GM23248 (cell line): ENCODE measurements around the gene ROR1. TPM values are rescaled to one million over a fixed set of nuclear protein-coding genes. Genes with fewer than 3 reads are reported as not detected.
A peak's percentile ranks its signal among the peaks of the same experiment; 100 is the strongest.

Experiments
- DNase-seq: peaks from one replicate; pipeline ENCODE4 v3.0.0-alpha.2; 2015
- H2AFZ ChIP-seq: fragments of 200-600 bp; sonication (generic); 2 replicates; pipeline ENCODE4 v1.6.1; 2016; ENCODE audit warnings: antibody characterized with exemption
- H3F3A ChIP-seq: fragments of 200-600 bp; sonication (generic); 2 replicates; pipeline ENCODE4 v1.6.1; 2016; ENCODE audit warnings: mild to moderate bottlenecking, antibody characterized with exemption, mixed run types; ENCODE audit not compliant: insufficient read depth
- H3K27ac ChIP-seq: fragments of 200-600 bp; sonication (generic); 2 replicates; pipeline ENCODE4 v1.5.1; 2016; ENCODE audit warnings: mild to moderate bottlenecking
- H3K27me3 ChIP-seq: fragments of 200-600 bp; sonication (generic); replicated peaks from 2 replicates; pipeline ENCODE4 v1.6.1; 2016; ENCODE audit warnings: mild to moderate bottlenecking; ENCODE audit not compliant: insufficient read depth
- H3K36me3 ChIP-seq: fragments of 200-600 bp; sonication (generic); 2 replicates; pipeline ENCODE4 v1.6.1; 2016; ENCODE audit warnings: low read depth, mild to moderate bottlenecking
- H3K4me1 ChIP-seq: fragments of 200-600 bp; sonication (generic); 2 replicates; pipeline ENCODE4 v1.6.1; 2016; ENCODE audit warnings: mild to moderate bottlenecking; ENCODE audit not compliant: insufficient read depth
- H3K4me2 ChIP-seq: fragments of 200-600 bp; sonication (generic); one replicate; pipeline ENCODE4 v1.6.1; 2016; ENCODE audit warnings: mild to moderate bottlenecking; ENCODE audit not compliant: unreplicated experiment
- H3K4me3 ChIP-seq: fragments of 200-600 bp; sonication (generic); 2 replicates; pipeline ENCODE4 v1.5.1; 2016; ENCODE audit warnings: mild to moderate bottlenecking
- H3K79me2 ChIP-seq: fragments of 200-600 bp; sonication (generic); 2 replicates; pipeline ENCODE4 v1.6.1; 2016; ENCODE audit warnings: mild to moderate bottlenecking; ENCODE audit not compliant: insufficient read depth
- H3K9ac ChIP-seq: fragments of 200-600 bp; sonication (generic); 2 replicates; pipeline ENCODE4 v1.6.1; 2016; ENCODE audit warnings: mild to moderate bottlenecking
- H3K9me2 ChIP-seq: fragments of 200-600 bp; sonication (generic); 2 replicates; pipeline ENCODE4 v1.6.1; 2016; ENCODE audit warnings: mixed run types, mild to moderate bottlenecking, moderate library complexity; ENCODE audit not compliant: insufficient read depth
- H3K9me3 ChIP-seq: fragments of 200-600 bp; sonication (generic); one replicate; pipeline ENCODE4 v1.6.1; 2017; ENCODE audit warnings: low read depth
- H4K20me1 ChIP-seq: fragments of 200-600 bp; sonication (generic); 2 replicates; pipeline ENCODE4 v1.6.0; 2016; ENCODE audit not compliant: insufficient read depth
- EZH2 ChIP-seq: fragments of 200-600 bp; sonication (generic); IDR thresholded peaks from 2 replicates; pipeline ENCODE4 v1.6.1; 2018; ENCODE audit warnings: antibody characterized with exemption, mild to moderate bottlenecking; ENCODE audit not compliant: insufficient read depth, poor library complexity, severe bottlenecking
- EZH2phosphoT487 ChIP-seq: fragments of 200-600 bp; sonication (generic); IDR thresholded peaks from 2 replicates; pipeline ENCODE4 v1.6.1; 2018; ENCODE audit warnings: antibody characterized with exemption, moderate library complexity, mild to moderate bottlenecking, low read depth; ENCODE audit not compliant: insufficient read depth
- WGBS, 2 experiments: methylation state at CpG; one replicate each; pipeline ENCODE4 v1.1.6; 2015 to 2017; ENCODE audit warnings: low lambda C conversion rate in 2 of 2, low coverage in 1 of 2; ENCODE audit errors: missing lambda C conversion rate in 2 of 2; 5-methylcytosine and 5-hydroxymethylcytosine counted together
- in situ Hi-C: fragments of 300-500 bp; cut with MboI; formaldehyde crosslinking; loops from 2 replicates; pipeline ENCODE4 v1.15.0; 2020
- polyA plus RNA-seq: library from polyadenylated mRNA; unstranded; fragments of >200 nt; fragmentation: Nextera tagmentation; extraction: Ambion mirVana; gene quantifications from 2 replicates; pipeline ENCODE4 v1.2.1, GENCODE V29; 2016
- total RNA-seq: library from RNA; depleted of rRNA; stranded (reverse); fragments of >200 nt; shearing (Covaris generic); gene quantifications from 2 replicates; pipeline ENCODE4 v1.2.3, GENCODE V29; 2014

ROR1 gene
- total and polyA plus RNA-seq, 2 experiments from 2014 or later = 12.0 to 13.3 TPM

DNA sequence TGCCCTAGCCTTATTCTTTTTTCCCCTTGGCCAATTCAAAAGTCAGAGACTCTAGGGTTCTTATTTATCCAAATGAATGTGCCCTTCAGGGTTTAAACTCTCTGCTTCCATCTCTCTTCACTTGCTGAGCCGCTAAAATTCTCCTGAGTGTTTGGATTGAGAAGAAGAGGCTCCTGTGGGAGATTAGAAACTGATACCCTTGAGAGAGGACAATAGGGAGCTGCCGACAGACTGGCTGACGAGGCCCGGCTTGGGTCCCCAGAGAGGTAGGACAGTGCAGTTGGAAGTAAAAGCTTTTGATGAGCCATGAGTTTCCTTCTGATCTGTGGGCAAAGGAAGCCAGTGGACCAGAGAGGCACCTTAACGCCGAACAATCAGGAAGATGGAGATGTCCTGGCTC is 388.3 kb downstream of the ROR1 start:
- H3K4me3 ChIP-seq = no peak overlapping the region
- WGBS, 2 experiments = 94 to 96% methylated on average over 6 of the region's 6 CpGs

DNA sequence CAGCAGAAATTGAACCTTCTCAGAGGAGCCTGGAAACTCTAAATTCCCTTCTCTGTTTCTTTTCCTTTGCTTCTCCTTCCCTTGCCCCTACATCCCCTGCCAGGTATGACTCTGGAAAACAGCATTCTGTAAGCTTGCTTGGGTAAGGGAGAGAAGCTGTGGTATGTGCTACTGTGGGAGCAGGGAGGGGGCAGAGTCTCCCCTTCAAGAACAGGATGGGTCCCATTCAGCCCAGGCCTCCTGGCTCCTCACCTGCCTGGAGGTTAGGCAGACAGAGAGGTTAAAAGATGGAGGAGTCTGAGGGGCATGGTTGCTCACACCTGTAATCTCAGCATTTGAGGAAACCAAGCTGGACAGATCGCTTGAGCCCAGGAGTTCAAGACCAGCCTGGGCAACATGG is 389.0 kb downstream of the ROR1 start:
- Histone ChIP-seq H2AFZ (no peak overlapping the region), H3K27ac (no peak overlapping the region), H3K9me2 (no peaks in the 10 kb centered on the region), H3K4me2 (no peak overlapping the region), H3K79me2 (no peaks in the 10 kb centered on the region), H3K4me3 (no peak overlapping the region), H3K9me3 (no peaks in the 10 kb centered on the region), H4K20me1 (no peaks in the 10 kb centered on the region), H3K9ac (no peak overlapping the region), H3F3A (peaks cover 23% of the 10 kb centered on the region; the same call in 1 of the 2 replicates), H3K4me1 (peaks cover 28% of the 10 kb centered on the region), H3K27me3 (no peaks in the 10 kb centered on the region), H3K36me3 (no peaks in the 10 kb centered on the region)
- no peak for DNase-seq
- in situ Hi-C loops = no loop called here
- WGBS, 2 experiments = 63 to 100% methylated on average over 1 of the region's 1 CpG
- TF ChIP-seq EZH2 = no peak

More for the DNA sequence above, 388.3 kb downstream of the ROR1 start:
- Histone ChIP-seq H3K36me3 (no peaks in the 10 kb centered on the region), H2AFZ (no peak overlapping the region), H3F3A (peaks cover 19% of the 10 kb centered on the region; the same call in 1 of the 2 replicates), H3K79me2 (no peaks in the 10 kb centered on the region), H3K4me1 (peaks cover 28% of the 10 kb centered on the region), H3K9me3 (no peaks in the 10 kb centered on the region), H3K4me2 (no peak overlapping the region), H3K27ac (no peak overlapping the region), H3K9me2 (no peaks in the 10 kb centered on the region), H3K27me3 (no peaks in the 10 kb centered on the region), H3K9ac (no peak overlapping the region), H4K20me1 (no peaks in the 10 kb centered on the region)
- in situ Hi-C loops = no loop called here
- TF ChIP-seq EZH2 (no peak), EZH2phosphoT487 (no peak)
- DNase-seq = no peak

DNA sequence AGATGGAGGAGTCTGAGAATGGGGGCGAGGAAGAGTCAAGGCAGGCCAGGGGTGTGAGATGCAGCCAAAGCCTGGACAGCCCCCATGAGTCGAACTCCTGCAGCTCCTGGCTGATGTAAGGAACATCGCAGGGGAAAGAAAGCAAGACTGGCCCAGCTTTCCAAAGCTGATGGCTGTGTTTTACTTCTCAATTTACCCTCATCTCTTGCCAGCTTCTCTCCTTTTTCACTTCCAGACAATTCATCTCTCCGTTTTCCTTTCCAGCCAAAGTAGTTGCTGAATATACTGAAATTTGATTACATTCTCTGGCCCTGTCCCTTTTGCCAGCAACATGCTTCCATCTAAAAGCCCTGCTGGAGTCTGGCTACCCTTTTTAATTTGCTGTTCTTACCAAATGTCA is 389.6 kb downstream of the ROR1 start:
- Histone ChIP-seq H3K27ac (no peak overlapping the region), H3K9me3 (no peaks in the 10 kb centered on the region), H4K20me1 (no peaks in the 10 kb centered on the region), H3K79me2 (no peaks in the 10 kb centered on the region), H3K9me2 (no peaks in the 10 kb centered on the region), H2AFZ (no peak overlapping the region), H3F3A (peaks cover 23% of the 10 kb centered on the region; the same call in 1 of the 2 replicates), H3K27me3 (no peaks in the 10 kb centered on the region), H3K9ac (no peak overlapping the region), H3K4me2 (no peak overlapping the region), H3K4me3 (no peak overlapping the region), H3K4me1 (peaks cover 28% of the 10 kb centered on the region), H3K36me3 (no peaks in the 10 kb centered on the region)
- TF ChIP-seq EZH2 (no peak), EZH2phosphoT487 (no peak)
- in situ Hi-C loops = no loop called here
- WGBS, 2 experiments = 64 to 67% methylated on average over 4 of the region's 4 CpGs
- DNase-seq = no peak

DNA sequence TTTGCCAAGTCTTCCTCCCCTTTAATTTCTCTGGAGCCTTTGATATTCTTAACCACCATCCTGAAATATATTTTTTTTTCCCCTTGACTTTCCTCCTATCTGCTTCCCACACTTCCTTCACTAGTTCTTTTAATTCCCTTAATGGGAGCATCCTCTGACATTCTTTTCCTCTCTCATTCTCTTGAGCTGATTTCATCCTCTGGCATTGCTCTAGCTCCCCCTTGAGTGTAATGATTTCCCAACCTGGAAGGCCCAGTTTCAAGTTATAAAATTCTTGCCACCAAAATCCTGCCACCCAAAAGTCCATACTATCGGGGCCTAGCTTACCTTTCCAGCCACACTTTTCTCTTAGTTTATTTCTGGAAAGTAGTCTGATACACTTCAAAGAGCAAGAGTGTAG is 390.2 kb downstream of the ROR1 start:
- DNase-seq = peak; percentile 74

DNA sequence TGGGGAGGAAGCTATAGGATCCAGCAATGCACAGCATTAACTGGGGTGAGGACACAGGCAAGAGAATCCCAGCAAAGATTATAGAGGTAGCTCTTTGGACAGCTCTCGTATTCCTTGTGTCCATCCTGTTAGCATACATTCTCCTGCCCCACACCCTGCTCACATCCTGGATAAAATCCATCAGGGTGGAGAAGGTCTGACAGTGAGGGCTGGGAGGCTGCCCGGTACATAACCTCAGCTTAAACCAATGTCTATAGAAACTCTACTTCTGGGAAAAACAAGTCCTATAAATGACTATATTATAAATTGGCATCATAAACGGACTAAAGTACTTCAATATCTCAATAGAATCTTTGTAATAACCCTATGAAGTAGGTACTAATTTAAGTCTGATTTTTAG is 392.8 kb downstream of the ROR1 start:
- no peaks in the 10 kb centered on the region for H3K79me2 ChIP-seq
- H3K9ac ChIP-seq = no peak overlapping the region
- no peak overlapping the region for H3K4me3 ChIP-seq
- H3K36me3 ChIP-seq = no peaks in the 10 kb centered on the region
- H3K9me3 ChIP-seq = no peaks in the 10 kb centered on the region
- peak overlapping the region; percentile 26; the same call in 1 of the 2 replicates for H3K27ac ChIP-seq
- DNase-seq = no peak
- 76 to 79% methylated on average over 3 of the region's 3 CpGs for WGBS, 2 experiments
- peaks cover 24% of the 10 kb centered on the region for H3K4me1 ChIP-seq
- in situ Hi-C loops = no loop called here
- H2AFZ ChIP-seq = no peak overlapping the region
- TF ChIP-seq EZH2 (no peak), EZH2phosphoT487 (no peak)
- H3K27me3 ChIP-seq = no peaks in the 10 kb centered on the region
- no peak overlapping the region for H3K4me2 ChIP-seq
- no peaks in the 10 kb centered on the region for H3K9me2 ChIP-seq
- no peaks in the 10 kb centered on the region for H4K20me1 ChIP-seq
- peaks cover 22% of the 10 kb centered on the region for H3F3A ChIP-seq

More for the DNA sequence above, 390.2 kb downstream of the ROR1 start:
- no peaks in the 10 kb centered on the region for H3K79me2 ChIP-seq
- no peak overlapping the region for H3K4me2 ChIP-seq
- TF ChIP-seq EZH2phosphoT487 = no peak
- TF ChIP-seq EZH2 = no peak
- no peak overlapping the region for H3K4me3 ChIP-seq
- 0 out of 2 replicates have a peak overlapping the region, but pooled peaks have one; percentile 42 for H2AFZ ChIP-seq
- H3K9me2 ChIP-seq = no peaks in the 10 kb centered on the region
- no peaks in the 10 kb centered on the region for H3K36me3 ChIP-seq
- H3K9me3 ChIP-seq = no peaks in the 10 kb centered on the region
- no peaks in the 10 kb centered on the region for H4K20me1 ChIP-seq
- peaks cover 23% of the 10 kb centered on the region; the same call in 1 of the 2 replicates for H3F3A ChIP-seq
- H3K9ac ChIP-seq = no peak overlapping the region; the same call in 1 of the 2 replicates
- WGBS, 2 experiments = 26 to 38% methylated on average over 1 of the region's 1 CpG
- H3K27me3 ChIP-seq = no peaks in the 10 kb centered on the region
- in situ Hi-C loops = no loop called here
- peaks cover 28% of the 10 kb centered on the region for H3K4me1 ChIP-seq
- H3K27ac ChIP-seq = no peak overlapping the region
